ENCODE results near the gene SRSF4. TPM values are rescaled to one million over a fixed set of nuclear protein-coding genes. Genes with fewer than 3 reads are reported as not detected.

The SRSF4 gene
- total RNA-seq, 1 experiment from 2014 or later: 69.0 TPM

DNA sequence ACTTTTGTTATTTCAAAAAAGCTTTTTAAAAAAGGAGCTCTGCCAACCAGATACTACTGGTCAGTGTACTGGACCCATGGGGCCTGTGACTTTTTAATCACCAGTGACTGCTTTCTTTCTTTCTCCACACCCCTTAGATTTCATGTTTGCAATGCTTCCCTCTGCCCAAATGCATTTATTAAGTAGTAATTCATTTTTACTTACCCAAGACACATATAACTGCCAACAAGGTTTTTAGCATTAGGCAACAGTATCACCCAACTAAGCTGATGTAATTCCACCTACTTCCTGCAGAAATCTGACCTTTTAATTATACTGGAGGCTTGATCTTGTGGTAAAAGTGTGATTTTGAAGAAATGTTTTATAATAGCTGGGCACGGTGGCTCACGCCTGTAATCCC lies 36.5 kb upstream of the SRSF4 start:
- Histone ChIP-seq H3K4me3 (replicated peaks in 1 of 2; ENCODE audit: low read depth in 1 of 2, low read length in 2 of 2) (no peak overlapping the region), H3K27ac (ENCODE audit: low read depth, low read length) (no peak overlapping the region), H2AFZ (ENCODE audit: low read depth, low read length, poor library complexity, severe bottlenecking) (no peak overlapping the region), H4K20me1 (ENCODE audit: insufficient read depth) (no peaks in the 10 kb centered on the region), H3K9me3 (ENCODE audit: control insufficient read depth in 1 of 2, insufficient read depth in 1 of 2, low read depth in 1 of 2, low read length in 2 of 2) (no peaks in the 10 kb centered on the region), H3K27me3 (ENCODE audit: insufficient read depth, low read length) (no peaks in the 10 kb centered on the region), H3K9ac (ENCODE audit: low read length) (no peak overlapping the region), H3K9me2 (ENCODE audit: insufficient read depth) (no peaks in the 10 kb centered on the region), H3K79me2 (ENCODE audit: insufficient read depth, low read length) (peaks cover 29% of the 10 kb centered on the region), H3K36me3 (ENCODE audit: control insufficient read depth in 1 of 2, insufficient read depth in 2 of 2, low read length in 2 of 2) (peaks cover 15 to 47% of the 10 kb centered on the region in 2 experiments), H3K4me1 (ENCODE audit: control insufficient read depth in 1 of 2, insufficient read depth in 2 of 2, low read length in 2 of 2) (no peaks in the 10 kb centered on the region), H3K4me2 (ENCODE audit: low read length) (no peak overlapping the region)
- CTCF ChIA-PET: interaction anchor here (1.5 kb wide), 1 partner anchor 16 kb away, joined by 3 read pairs; no protein-coding TSS in a partner anchor
- DNase-seq (ENCODE audit: low read depth, low spot score) (no peak), ATAC-seq (no peak)
- intact Hi-C loops (cut with micrococcal nuclease): no loop called here
- TF ChIP-seq CEBPB (IDR thresholded peaks at IDR 0.05; ENCODE audit: low read depth): no peak
- TF ChIP-seq, protein P1, sequence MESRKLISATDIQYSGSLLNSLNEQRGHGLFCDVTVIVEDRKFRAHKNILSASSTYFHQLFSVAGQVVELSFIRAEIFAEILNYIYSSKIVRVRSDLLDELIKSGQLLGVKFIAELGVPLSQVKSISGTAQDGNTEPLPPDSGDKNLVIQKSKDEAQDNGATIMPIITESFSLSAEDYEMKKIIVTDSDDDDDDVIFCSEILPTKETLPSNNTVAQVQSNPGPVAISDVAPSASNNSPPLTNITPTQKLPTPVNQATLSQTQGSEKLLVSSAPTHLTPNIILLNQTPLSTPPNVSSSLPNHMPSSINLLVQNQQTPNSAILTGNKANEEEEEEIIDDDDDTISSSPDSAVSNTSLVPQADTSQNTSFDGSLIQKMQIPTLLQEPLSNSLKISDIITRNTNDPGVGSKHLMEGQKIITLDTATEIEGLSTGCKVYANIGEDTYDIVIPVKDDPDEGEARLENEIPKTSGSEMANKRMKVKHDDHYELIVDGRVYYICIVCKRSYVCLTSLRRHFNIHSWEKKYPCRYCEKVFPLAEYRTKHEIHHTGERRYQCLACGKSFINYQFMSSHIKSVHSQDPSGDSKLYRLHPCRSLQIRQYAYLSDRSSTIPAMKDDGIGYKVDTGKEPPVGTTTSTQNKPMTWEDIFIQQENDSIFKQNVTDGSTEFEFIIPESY (IDR thresholded peaks at IDR 0.05; ENCODE audit: extremely low read depth, insufficient replicate concordance, low read length): no peak
- TF ChIP-seq, protein P2, sequence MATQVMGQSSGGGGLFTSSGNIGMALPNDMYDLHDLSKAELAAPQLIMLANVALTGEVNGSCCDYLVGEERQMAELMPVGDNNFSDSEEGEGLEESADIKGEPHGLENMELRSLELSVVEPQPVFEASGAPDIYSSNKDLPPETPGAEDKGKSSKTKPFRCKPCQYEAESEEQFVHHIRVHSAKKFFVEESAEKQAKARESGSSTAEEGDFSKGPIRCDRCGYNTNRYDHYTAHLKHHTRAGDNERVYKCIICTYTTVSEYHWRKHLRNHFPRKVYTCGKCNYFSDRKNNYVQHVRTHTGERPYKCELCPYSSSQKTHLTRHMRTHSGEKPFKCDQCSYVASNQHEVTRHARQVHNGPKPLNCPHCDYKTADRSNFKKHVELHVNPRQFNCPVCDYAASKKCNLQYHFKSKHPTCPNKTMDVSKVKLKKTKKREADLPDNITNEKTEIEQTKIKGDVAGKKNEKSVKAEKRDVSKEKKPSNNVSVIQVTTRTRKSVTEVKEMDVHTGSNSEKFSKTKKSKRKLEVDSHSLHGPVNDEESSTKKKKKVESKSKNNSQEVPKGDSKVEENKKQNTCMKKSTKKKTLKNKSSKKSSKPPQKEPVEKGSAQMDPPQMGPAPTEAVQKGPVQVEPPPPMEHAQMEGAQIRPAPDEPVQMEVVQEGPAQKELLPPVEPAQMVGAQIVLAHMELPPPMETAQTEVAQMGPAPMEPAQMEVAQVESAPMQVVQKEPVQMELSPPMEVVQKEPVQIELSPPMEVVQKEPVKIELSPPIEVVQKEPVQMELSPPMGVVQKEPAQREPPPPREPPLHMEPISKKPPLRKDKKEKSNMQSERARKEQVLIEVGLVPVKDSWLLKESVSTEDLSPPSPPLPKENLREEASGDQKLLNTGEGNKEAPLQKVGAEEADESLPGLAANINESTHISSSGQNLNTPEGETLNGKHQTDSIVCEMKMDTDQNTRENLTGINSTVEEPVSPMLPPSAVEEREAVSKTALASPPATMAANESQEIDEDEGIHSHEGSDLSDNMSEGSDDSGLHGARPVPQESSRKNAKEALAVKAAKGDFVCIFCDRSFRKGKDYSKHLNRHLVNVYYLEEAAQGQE (IDR thresholded peaks at IDR 0.05; ENCODE audit: low read depth): no peak
- TF ChIP-seq, protein P3, sequence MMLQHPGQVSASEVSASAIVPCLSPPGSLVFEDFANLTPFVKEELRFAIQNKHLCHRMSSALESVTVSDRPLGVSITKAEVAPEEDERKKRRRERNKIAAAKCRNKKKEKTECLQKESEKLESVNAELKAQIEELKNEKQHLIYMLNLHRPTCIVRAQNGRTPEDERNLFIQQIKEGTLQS (IDR thresholded peaks at IDR 0.05): no peak
- no peak for TF ChIP-seq POLR2A (IDR thresholded peaks at IDR 0.05; ENCODE audit: borderline replicate concordance, extremely low read depth, insufficient read depth, insufficient read length)
- no peak for TF ChIP-seq POLR2AphosphoS5 (IDR thresholded peaks at IDR 0.05; ENCODE audit: low read depth, low read length)
- TF ChIP-seq ZFX (IDR thresholded peaks at IDR 0.05): no peak
- TF ChIP-seq FOSL1 (IDR thresholded peaks at IDR 0.05; ENCODE audit: low read depth): no peak
- TF ChIP-seq SRF (IDR thresholded peaks at IDR 0.05; ENCODE audit: low read depth): no peak
- no peak for TF ChIP-seq TCF7L2 (IDR thresholded peaks at IDR 0.05; ENCODE audit: borderline replicate concordance, extremely low read depth, insufficient read depth, insufficient read length)
- TF ChIP-seq YY1 (IDR thresholded peaks at IDR 0.05; ENCODE audit: extremely low read depth, insufficient replicate concordance, low read depth, low read length): no peak
- no peak for TF ChIP-seq RAD21 (IDR thresholded peaks at IDR 0.05; ENCODE audit: low read depth)
- no peak for TF ChIP-seq SIN3A (IDR thresholded peaks at IDR 0.05; ENCODE audit: low read depth)
- TF ChIP-seq JUND (IDR thresholded peaks at IDR 0.05): no peak
- no peak for TF ChIP-seq SP1 (IDR thresholded peaks at IDR 0.05; ENCODE audit: low read depth)
- TF ChIP-seq, protein P4, sequence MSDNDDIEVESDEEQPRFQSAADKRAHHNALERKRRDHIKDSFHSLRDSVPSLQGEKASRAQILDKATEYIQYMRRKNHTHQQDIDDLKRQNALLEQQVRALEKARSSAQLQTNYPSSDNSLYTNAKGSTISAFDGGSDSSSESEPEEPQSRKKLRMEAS (IDR thresholded peaks at IDR 0.05): no peak
- TF ChIP-seq, protein P5, sequence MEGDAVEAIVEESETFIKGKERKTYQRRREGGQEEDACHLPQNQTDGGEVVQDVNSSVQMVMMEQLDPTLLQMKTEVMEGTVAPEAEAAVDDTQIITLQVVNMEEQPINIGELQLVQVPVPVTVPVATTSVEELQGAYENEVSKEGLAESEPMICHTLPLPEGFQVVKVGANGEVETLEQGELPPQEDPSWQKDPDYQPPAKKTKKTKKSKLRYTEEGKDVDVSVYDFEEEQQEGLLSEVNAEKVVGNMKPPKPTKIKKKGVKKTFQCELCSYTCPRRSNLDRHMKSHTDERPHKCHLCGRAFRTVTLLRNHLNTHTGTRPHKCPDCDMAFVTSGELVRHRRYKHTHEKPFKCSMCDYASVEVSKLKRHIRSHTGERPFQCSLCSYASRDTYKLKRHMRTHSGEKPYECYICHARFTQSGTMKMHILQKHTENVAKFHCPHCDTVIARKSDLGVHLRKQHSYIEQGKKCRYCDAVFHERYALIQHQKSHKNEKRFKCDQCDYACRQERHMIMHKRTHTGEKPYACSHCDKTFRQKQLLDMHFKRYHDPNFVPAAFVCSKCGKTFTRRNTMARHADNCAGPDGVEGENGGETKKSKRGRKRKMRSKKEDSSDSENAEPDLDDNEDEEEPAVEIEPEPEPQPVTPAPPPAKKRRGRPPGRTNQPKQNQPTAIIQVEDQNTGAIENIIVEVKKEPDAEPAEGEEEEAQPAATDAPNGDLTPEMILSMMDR (IDR thresholded peaks at IDR 0.05 in 2 of 3, conservative IDR thresholded peaks at IDR 0.05 in 1 of 3; ENCODE audit: borderline replicate concordance in 1 of 3, insufficient read depth in 1 of 3, low read depth in 2 of 3, low read length in 2 of 3): no peak
- TF ChIP-seq EZH2 (IDR thresholded peaks at IDR 0.05): no peak
- no peak for TF ChIP-seq ELF1 (IDR thresholded peaks at IDR 0.05; ENCODE audit: borderline replicate concordance, low read depth)
- POLR2A ChIA-PET: no interaction called here
- RAD21 ChIA-PET (ENCODE audit: low non-redundant PET in 1 of 2, low total read pairs in 2 of 2, uncharacterized antibody in 2 of 2, unreplicated experiment in 2 of 2): no interaction called here
- BruUV-seq (replicated peaks): no TSS peak

Data from HCT116 (cell line).